Measurements from ENCODE around the gene NXT1. TPM values are rescaled to one million over a fixed set of nuclear protein-coding genes. Genes with fewer than 3 reads are reported as not detected.

Gene NXT1
- total and polyA plus RNA-seq, 2 donors (not counting 1 experiment from before 2014, with no cell fraction given) = 21.4 to 147 TPM

GRCh38 chr20:23332467-23332866, 18.1 kb upstream of the NXT1 start:
- Histone ChIP-seq H3K4me2 (replicated peaks; ENCODE audit: low read depth, low read length, poor library complexity, severe bottlenecking) (no peak overlapping the region), H3K9me3 (ENCODE audit: control extremely low read depth in 1 of 3, control insufficient read depth in 2 of 3, insufficient read depth in 1 of 3, low read length in 2 of 3) (no peaks in the 10 kb centered on the region), H3K4me3 (ENCODE audit: control extremely low read depth in 1 of 5, extremely low read depth in 1 of 5, insufficient read depth in 1 of 5, low read depth in 2 of 5, low read length in 4 of 5) (no peak overlapping the region), H2AFZ (ENCODE audit: insufficient read depth, low read depth, low read length, poor library complexity, severe bottlenecking) (no peak overlapping the region), H4K20me1 (ENCODE audit: control insufficient read depth, insufficient read depth, low read length, poor library complexity, severe bottlenecking) (no peaks in the 10 kb centered on the region), H3K27ac (ENCODE audit: low read length in 2 of 2) (no peak overlapping the region), H3K27me3 (replicated peaks in 1 of 4; ENCODE audit: control extremely low read depth in 1 of 4, control insufficient read depth in 3 of 4, insufficient read depth in 4 of 4, low read length in 3 of 4) (no peaks in the 10 kb centered on the region), H3K4me1 (ENCODE audit: control insufficient read depth in 2 of 2, insufficient read depth in 2 of 2, low read length in 2 of 2) (peaks cover 11 to 12% of the 10 kb centered on the region in 2 donors), H3K79me2 (ENCODE audit: control insufficient read depth, insufficient read depth, low read length) (no peaks in the 10 kb centered on the region), H3K36me3 (replicated peaks in 1 of 2; ENCODE audit: control extremely low read depth in 1 of 2, control insufficient read depth in 1 of 2, extremely low read depth in 1 of 2, insufficient read depth in 2 of 2, low read length in 1 of 2) (no peaks in the 10 kb centered on the region), H3K9ac (ENCODE audit: low read length) (no peak overlapping the region)
- ChIA-PET CTCF (no interaction called here), POLR2A (no interaction called here)
- no peak for TF ChIP-seq EZH2 (IDR thresholded peaks at IDR 0.05; ENCODE audit: borderline replicate concordance, insufficient read depth, low read depth, low read length, poor library complexity, severe bottlenecking)
- intact Hi-C loops (cut with micrococcal nuclease) = no loop called here
- no peak overlapping the region for H3K27ac Mint-ChIP-seq
- ATAC-seq (ENCODE audit: low read depth) = no peak
- no peak overlapping the region for H3K4me3 Mint-ChIP-seq
- DNase-seq = no peak
- H3K27me3 Mint-ChIP-seq = no peaks in the 10 kb centered on the region
- H3K9me3 Mint-ChIP-seq (ENCODE audit: insufficient read depth) = no peaks in the 10 kb centered on the region
- H3K4me1 Mint-ChIP-seq = peaks cover 20% of the 10 kb centered on the region
- no CpG with 5 or more reads among the region's 2 CpGs for whole genome bisulfite sequencing (ENCODE audit: insufficient coverage)

- no peaks in the 10 kb centered on the region for H3K79me2 ChIP-seq (ENCODE audit: control insufficient read depth, insufficient read depth, low read length)
- intact Hi-C loops (cut with micrococcal nuclease) = no loop called here
- H3K4me2 ChIP-seq (replicated peaks; ENCODE audit: low read depth, low read length, poor library complexity, severe bottlenecking) = no peak overlapping the region
- no peak overlapping the region for H3K4me3 ChIP-seq (ENCODE audit: control extremely low read depth in 1 of 5, extremely low read depth in 1 of 5, insufficient read depth in 1 of 5, low read depth in 2 of 5, low read length in 4 of 5)
- 34% methylated on average over 3 of the region's 3 CpGs for WGBS (ENCODE audit: insufficient coverage)
- H3K27me3 ChIP-seq (replicated peaks in 1 of 4; ENCODE audit: control extremely low read depth in 1 of 4, control insufficient read depth in 3 of 4, insufficient read depth in 4 of 4, low read length in 3 of 4) = no peaks in the 10 kb centered on the region
- no peaks in the 10 kb centered on the region for H3K9me3 Mint-ChIP-seq (ENCODE audit: insufficient read depth)
- ChIA-PET CTCF (interaction anchor here (0.7 kb wide), 1 partner anchor 108 kb away, joined by 4 read pairs; no protein-coding TSS in a partner anchor), POLR2A (no interaction called here)
- no peak overlapping the region for H3K27ac ChIP-seq (ENCODE audit: low read length in 2 of 2)
- no peaks in the 10 kb centered on the region for H3K27me3 Mint-ChIP-seq
- H2AFZ ChIP-seq (ENCODE audit: insufficient read depth, low read depth, low read length, poor library complexity, severe bottlenecking) = no peak overlapping the region
- no peak for ATAC-seq (ENCODE audit: low read depth)
- peaks cover 20% of the 10 kb centered on the region for H3K4me1 Mint-ChIP-seq
- no peak overlapping the region for H3K9ac ChIP-seq (ENCODE audit: low read length)
- no peak overlapping the region for H3K27ac Mint-ChIP-seq
- no peaks in the 10 kb centered on the region for H3K9me3 ChIP-seq (ENCODE audit: control extremely low read depth in 1 of 3, control insufficient read depth in 2 of 3, insufficient read depth in 1 of 3, low read length in 2 of 3)
- peaks cover 11 to 12% of the 10 kb centered on the region in 2 donors for H3K4me1 ChIP-seq (ENCODE audit: control insufficient read depth in 2 of 2, insufficient read depth in 2 of 2, low read length in 2 of 2)
- DNase-seq = no peak
- H3K4me3 Mint-ChIP-seq = no peak overlapping the region
- TF ChIP-seq, protein P1, sequence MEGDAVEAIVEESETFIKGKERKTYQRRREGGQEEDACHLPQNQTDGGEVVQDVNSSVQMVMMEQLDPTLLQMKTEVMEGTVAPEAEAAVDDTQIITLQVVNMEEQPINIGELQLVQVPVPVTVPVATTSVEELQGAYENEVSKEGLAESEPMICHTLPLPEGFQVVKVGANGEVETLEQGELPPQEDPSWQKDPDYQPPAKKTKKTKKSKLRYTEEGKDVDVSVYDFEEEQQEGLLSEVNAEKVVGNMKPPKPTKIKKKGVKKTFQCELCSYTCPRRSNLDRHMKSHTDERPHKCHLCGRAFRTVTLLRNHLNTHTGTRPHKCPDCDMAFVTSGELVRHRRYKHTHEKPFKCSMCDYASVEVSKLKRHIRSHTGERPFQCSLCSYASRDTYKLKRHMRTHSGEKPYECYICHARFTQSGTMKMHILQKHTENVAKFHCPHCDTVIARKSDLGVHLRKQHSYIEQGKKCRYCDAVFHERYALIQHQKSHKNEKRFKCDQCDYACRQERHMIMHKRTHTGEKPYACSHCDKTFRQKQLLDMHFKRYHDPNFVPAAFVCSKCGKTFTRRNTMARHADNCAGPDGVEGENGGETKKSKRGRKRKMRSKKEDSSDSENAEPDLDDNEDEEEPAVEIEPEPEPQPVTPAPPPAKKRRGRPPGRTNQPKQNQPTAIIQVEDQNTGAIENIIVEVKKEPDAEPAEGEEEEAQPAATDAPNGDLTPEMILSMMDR (IDR thresholded peaks at IDR 0.05) = no peak
- no peak for TF ChIP-seq EZH2 (IDR thresholded peaks at IDR 0.05; ENCODE audit: borderline replicate concordance, insufficient read depth, low read depth, low read length, poor library complexity, severe bottlenecking)
- no peaks in the 10 kb centered on the region for H3K36me3 ChIP-seq (replicated peaks in 1 of 2; ENCODE audit: control extremely low read depth in 1 of 2, control insufficient read depth in 1 of 2, extremely low read depth in 1 of 2, insufficient read depth in 2 of 2, low read length in 1 of 2)
- H4K20me1 ChIP-seq (ENCODE audit: control insufficient read depth, insufficient read depth, low read length, poor library complexity, severe bottlenecking) = no peaks in the 10 kb centered on the region
Measured at GRCh38 chr20:23334111-23334510, 16.5 kb upstream of the NXT1 start.

Measured in B cell (primary cell).